GM19395 (cell line): ENCODE measurements around the gene C1QTNF4.
"Not testable (repeated sequence)": the region's sequence is repeated elsewhere in the genome, so short reads cannot be mapped to it uniquely, and the experiment has no call there.

ENCODE experiments used
- ATAC-seq: cut with Tn5 transposase; IDR thresholded peaks from one replicate; pipeline ENCODE4 v1.9.1; 2021; ENCODE audit warnings: mild to moderate bottlenecking, moderate library complexity; ENCODE audit not compliant: unreplicated experiment

The C1QTNF4 gene

DNA sequence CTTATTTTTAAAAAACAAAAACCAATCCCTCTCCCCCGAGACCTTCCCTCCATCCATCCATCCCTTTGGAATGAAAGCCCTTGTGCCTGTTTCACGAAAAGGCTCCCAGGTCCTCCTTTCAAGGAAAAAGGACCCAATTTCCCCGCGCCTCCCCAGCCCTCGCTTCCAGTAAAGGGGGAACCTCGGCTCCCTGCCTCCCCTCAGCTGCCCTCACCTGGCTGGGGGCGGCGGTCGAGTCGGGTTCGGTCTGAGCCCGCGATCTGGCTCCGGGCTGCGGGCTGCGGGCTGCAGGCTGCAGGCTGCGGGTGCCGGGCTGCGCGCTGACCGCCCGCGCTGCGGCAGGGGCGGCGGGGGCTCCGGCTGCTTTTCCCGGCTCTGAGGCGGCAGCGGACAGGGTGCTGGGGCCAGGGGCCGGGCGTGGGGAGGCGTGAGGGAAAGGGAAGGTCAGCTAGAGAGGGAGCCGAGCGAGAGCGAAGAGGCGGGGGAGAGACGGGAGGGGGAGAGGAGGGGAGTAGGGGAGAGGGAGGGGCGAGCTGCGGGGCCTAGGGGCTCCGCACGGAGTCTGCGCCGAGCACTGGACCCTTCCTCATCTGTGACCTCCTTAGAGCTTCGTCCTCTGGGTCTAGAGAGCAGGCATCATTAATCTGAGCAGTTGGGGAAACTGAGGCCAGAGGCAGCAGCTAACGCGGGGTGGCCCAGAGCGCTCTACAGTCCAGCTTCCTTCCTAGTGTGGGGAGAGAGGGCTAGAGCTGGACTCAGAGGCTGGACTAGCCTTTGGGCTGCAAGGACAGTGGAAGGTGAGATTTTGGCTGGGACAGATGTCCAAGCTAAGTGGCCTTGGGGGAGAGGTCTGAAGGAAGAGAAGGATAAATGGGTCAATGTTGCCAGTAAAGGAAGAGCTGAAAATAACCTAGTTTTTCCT, at the start of gene C1QTNF4:
Gene C1QTNF4 (minus strand): TSS at position 478 of the 922 bp plus-strand sequence. CDS start 3,601 bp downstream, outside the sequence.
- no peak for ATAC-seq

- ATAC-seq = peak; percentile 88
These were observed 48.1 kb upstream of the C1QTNF4 start, which contains the start of gene MTCH2 for GRCh38 chr11:47642099-47642855. MTCH2 (minus strand) TSS chr11:47642559; CDS start chr11:47642465, 94 bp downstream.

- no peak for ATAC-seq
These were observed 47.4 kb upstream of the C1QTNF4 start for GRCh38 chr11:47641600-47642098.

- ATAC-seq = not testable (repeated sequence)
These were observed 46.3 kb upstream of the C1QTNF4 start for GRCh38 chr11:47640506-47640905.

- not testable (repeated sequence) for ATAC-seq
These were observed 42.1 kb upstream of the C1QTNF4 start for GRCh38 chr11:47636331-47636730.

DNA sequence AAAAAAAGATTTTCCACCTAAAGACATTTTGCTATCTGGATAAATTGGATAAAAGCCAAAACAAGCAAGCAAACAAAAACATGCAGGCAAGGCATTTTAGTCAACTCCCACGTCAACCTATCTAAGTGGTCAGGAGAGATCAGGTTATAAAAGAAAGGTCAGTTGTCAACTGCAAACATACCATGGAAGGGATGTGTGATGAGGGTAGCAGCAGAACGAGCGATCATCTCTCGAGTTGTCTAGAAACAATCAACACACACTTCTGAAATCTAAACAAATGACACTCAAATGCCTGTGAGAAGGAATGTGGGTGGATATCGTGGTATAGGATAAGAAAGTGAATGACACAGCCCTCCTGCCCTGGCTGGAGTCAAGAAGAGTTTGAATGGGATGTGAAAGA, 37.3 kb upstream of the C1QTNF4 start:
- no peak for ATAC-seq

GRCh38 chr11:47628026-47628425, 33.8 kb upstream of the C1QTNF4 start:
- no peak for ATAC-seq

DNA sequence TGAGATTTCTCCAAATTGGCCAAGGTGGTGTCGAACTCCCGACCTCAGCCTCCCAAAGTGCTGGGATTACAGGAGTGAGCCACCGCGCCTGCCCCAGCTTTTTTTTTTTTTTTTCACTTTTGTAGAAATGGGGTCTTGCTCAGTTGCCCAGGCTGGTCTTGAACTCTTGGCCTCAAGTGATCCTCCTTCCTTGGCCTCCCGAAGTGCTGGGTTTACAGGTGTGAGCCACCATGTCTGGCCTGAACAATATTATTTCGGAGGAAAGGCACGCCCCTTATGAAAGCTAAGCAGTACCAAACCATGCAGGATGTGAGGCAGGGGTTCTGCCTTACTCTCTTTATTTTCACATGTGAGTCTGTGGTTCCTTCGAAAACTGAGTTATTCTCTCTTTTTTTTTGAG, 32.0 kb upstream of the C1QTNF4 start:
- ATAC-seq = no peak

DNA sequence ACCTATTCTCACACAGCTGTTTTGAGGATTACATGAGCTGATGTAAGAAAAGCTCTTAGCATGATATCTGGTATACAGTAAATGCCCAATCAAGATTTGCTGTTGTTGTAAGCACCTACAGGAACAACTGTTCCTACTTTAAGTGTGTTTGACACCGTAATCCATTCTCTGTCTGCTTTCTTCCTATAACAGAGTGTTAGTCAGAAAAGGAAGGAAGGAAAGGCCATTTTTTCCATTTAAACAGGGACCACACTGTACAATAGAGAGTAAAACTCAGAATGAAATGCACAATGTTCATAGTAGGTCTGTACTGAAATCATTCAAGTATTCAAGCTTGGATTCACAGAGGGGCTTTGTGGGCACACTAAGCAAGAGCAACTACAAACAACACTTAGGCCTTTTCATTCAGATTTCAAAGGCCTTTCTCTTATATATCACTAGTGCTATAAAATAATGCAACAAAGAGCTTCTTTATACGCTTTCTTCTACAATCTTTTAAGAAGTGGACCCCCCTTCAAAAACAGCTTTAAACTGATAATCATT, 26.7 kb upstream of the C1QTNF4 start:
- no peak for ATAC-seq

DNA sequence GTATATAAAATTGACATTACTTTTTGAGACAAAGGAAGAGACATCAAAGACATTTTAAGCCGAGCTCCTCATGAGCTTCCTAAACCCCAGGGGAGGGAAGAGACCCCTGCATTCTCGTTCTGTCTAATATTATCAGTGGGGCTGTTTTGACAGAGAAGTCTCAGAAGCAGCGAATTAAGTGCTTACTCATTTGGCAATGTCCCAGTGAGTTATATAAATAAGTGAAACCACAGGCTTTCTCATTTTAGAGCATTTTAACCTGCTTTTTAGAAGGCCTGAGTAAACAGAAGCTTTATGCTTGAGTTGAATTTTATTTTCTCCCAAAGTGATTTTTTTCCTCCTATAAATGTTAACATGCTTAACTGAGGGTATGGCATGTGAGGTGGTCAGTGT, 23.2 kb upstream of the C1QTNF4 start:
- ATAC-seq = no peak

- ATAC-seq = no peak
These were observed 22.7 kb upstream of the C1QTNF4 start for GRCh38 chr11:47616726-47617416.

DNA sequence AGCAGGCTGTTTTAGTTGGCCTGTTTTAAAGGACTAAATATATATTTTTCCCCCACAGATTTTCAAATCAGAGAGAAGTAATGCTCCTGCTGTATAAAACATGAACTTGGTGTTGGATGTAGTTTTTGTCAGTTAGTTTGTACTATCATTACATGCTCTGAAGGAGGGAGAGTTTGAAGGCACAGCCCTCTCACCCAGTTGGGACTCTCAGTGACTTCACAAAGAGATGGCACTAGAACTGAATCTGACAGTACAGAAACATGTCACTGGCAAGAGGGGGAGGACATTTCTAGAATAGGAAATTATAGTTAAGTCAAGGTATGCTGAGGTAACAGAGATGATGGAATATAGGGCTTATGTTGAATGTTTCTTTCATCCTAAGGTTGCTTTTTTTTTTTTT, 21.0 kb upstream of the C1QTNF4 start:
- no peak for ATAC-seq

- peak; percentile 93 for ATAC-seq
These were observed 17.2 kb upstream of the C1QTNF4 start for GRCh38 chr11:47611348-47611794.

DNA sequence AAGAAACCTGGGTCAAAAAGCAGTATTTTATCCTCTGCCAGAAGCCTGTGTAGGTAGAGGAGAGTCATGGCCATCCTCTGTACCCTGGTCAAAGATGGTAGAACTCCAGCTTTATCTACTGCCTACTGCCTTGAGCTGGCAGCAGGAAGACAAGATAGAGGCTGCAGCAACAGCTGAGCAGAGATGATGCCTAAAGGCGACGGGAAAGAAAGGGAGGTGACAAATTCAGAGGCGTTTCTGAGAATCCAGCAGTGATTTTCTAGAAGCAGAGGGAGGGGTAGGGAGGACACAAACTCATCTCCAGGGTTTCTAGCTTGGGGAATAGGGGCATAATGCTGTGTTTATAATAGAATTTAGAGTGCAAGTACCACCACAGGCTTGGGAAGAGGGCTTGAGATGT, 15.5 kb upstream of the C1QTNF4 start:
- ATAC-seq = no peak

DNA sequence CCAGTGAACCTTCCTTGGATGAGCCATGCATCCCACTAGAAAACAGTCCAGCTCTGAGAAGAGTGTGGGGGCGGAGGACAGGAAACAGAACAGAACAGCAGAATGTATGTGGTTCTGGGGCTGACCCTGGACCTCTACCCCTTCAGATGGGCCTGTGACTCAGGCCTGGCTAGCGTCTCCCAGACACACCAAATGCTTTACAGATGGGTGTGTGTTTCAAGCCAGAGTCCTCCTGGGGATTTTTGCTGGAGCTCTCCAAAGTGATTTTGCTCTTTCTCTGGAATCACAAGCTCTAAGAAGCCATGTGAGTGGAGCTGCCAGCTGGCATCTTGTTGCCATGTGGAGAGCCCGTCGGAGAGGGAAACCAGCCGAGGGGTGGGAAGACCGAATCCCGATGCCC, 13.2 kb upstream of the C1QTNF4 start:
- no peak for ATAC-seq

DNA sequence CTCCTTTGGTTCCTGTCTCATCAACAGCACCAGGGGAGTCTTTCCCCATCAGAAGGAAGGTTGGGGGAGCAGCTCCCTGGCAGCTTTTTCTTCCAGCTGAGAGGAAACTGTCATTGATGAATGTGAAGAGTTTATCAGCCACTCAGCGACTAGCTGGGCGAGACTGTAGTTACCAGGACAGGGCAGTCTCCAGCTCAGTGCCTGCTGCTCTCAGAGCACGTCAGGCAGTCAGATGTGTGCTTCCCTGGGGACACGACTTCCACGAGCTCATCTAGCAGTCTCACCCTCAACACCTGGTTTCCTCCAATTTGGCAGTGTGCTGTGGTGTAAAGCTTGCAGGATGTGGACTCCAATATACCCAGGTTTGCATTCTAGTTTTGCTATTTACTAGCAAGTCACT, 12.5 kb upstream of the C1QTNF4 start:
- ATAC-seq = no peak

- ATAC-seq = no peak
These were observed 11.7 kb upstream of the C1QTNF4 start for GRCh38 chr11:47605921-47606320.

DNA sequence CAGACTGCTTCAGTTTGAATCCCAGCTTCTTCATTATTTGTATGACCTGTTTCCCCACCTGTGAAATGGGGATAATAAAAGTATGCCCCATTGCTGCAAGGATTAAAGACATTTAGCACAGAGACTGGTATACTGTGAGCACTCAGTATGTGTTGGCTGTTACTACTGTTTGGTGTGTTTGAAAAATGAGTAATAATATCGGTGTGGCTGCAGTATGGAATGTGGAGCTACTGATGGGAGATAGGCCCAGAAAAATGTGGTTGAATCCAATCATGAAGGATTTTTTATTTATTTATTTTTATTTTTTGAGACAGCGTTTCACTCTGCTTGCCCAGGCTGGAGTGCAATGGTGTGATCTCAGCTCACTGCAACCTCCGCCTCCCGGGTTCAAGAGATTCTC, 9.1 kb upstream of the C1QTNF4 start:
- no peak for ATAC-seq

- ATAC-seq = no peak
These were observed 5.7 kb upstream of the C1QTNF4 start for GRCh38 chr11:47599902-47600301.

DNA sequence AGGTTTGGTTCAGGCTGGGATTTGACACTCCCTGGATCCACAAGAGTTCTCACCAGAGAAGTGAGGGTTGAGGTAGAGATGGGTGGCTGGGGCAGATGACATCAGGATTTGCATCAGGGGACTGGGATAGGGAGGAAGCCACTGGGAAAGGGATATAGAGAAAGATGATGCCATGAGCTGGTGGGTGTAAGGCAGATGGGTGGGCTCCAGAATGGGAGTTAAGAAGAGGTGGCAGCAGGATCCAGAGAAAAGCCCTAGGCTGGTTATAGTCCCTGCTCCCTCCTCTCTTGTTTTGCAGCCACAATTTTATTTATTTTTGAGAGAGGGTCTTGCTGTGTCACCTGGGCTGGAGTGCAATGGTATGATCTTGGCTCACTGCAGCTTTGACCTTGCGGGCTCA, 1.8 kb upstream of the C1QTNF4 start:
- no peak for ATAC-seq

DNA sequence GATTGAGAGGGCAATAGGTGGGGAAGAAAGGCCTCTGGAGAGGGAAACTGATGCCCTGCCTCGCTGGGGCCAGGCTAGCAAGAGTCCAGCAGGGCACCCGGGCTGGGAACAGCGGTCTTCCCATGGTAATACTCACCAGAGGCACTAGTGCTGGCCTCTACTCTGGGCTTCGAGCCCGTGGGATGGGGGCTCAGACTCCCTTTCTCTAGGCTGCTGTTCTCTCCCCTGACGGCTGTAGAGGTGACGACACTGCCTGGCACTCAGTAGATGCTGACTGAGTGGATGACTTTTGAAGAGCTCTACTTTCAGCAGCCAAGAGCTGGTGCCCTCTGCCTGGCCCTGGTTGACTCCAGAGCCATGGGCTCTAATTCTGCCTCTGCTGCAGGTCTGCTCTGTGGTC, 818 bp upstream of the C1QTNF4 start:
- ATAC-seq = no peak
